HG02840 (cell line): Measurements from ENCODE around the gene FMO2.

Experiments used
- ATAC-seq: cut with Tn5 transposase; IDR thresholded peaks from one replicate; pipeline ENCODE4 v1.9.1; 2021; ENCODE audit warnings: mild to moderate bottlenecking, moderate library complexity, moderate number of reproducible peaks; ENCODE audit not compliant: unreplicated experiment, low FRiP score

FMO2 gene

GRCh38 chr1:171172471-171172870 is 12.6 kb upstream of the FMO2 start:
- ATAC-seq = no peak

- no peak for ATAC-seq
Measured at GRCh38 chr1:171173069-171173468, 12.0 kb upstream of the FMO2 start.

- no peak for ATAC-seq
Measured at GRCh38 chr1:171174560-171175294, 10.4 kb upstream of the FMO2 start.

- no peak for ATAC-seq
Measured at GRCh38 chr1:171177261-171177660, 7.8 kb upstream of the FMO2 start.

GRCh38 chr1:171179318-171180227 is 5.5 kb upstream of the FMO2 start:
- no peak for ATAC-seq

GRCh38 chr1:171180670-171181069 is 4.4 kb upstream of the FMO2 start:
- no peak for ATAC-seq

GRCh38 chr1:171188388-171189266 is 3.5 kb downstream of the FMO2 start:
- no peak for ATAC-seq

GRCh38 chr1:171191992-171192391 is 6.9 kb downstream of the FMO2 start:
- ATAC-seq = no peak

- no peak for ATAC-seq
Measured at GRCh38 chr1:171195767-171196166, 10.7 kb downstream of the FMO2 start.

GRCh38 chr1:171196351-171196750 is 11.3 kb downstream of the FMO2 start:
- no peak for ATAC-seq

GRCh38 chr1:171198081-171198480 is 13.0 kb downstream of the FMO2 start:
- no peak for ATAC-seq

GRCh38 chr1:171204296-171204695 is 19.2 kb downstream of the FMO2 start:
- no peak for ATAC-seq

GRCh38 chr1:171206204-171206977 is 21.3 kb downstream of the FMO2 start:
- ATAC-seq = no peak

- ATAC-seq = no peak
Measured at GRCh38 chr1:171206978-171207355, 21.9 kb downstream of the FMO2 start.

GRCh38 chr1:171207377-171207776 is 22.3 kb downstream of the FMO2 start:
- no peak for ATAC-seq

GRCh38 chr1:171210355-171210754 is 25.3 kb downstream of the FMO2 start:
- ATAC-seq = no peak

GRCh38 chr1:171212607-171213351 is 27.7 kb downstream of the FMO2 start:
- no peak for ATAC-seq

- no peak for ATAC-seq
Measured at GRCh38 chr1:171213559-171214454, 28.7 kb downstream of the FMO2 start.
